ENCODE measurements around the gene KRTAP3-1.
"Not testable (repeated sequence)": the region's sequence is repeated elsewhere in the genome, so short reads cannot be mapped to it uniquely, and the experiment has no call there.

The KRTAP3-1 gene

GRCh38 chr17:41009936-41010335 lies 1.0 kb upstream of the KRTAP3-1 start:
- no peaks in the 10 kb centered on the region for H3K9me3 ChIP-seq (ENCODE audit: low read depth, low read length)
- H3K27ac ChIP-seq = peak overlapping the region; percentile 56; the same call in 1 of the 2 replicates

GRCh38 chr17:41009301-41009760 lies 403 bp upstream of the KRTAP3-1 start:
- H3K9ac ChIP-seq (ENCODE audit: insufficient read length) = no peak overlapping the region
- H3K27ac ChIP-seq = peak overlapping the region; percentile 56; the same call in 1 of the 2 replicates
- no peaks in the 10 kb centered on the region for H3K9me3 ChIP-seq (ENCODE audit: low read depth, low read length)
- H3K36me3 ChIP-seq (ENCODE audit: insufficient read depth, low read length) = no peaks in the 10 kb centered on the region
- H3K4me3 ChIP-seq = no peak overlapping the region
- no peak for DNase-seq (ENCODE audit: low read depth, low spot score)
- TF ChIP-seq EZH2 (IDR thresholded peaks at IDR 0.05) (no peak), POLR2AphosphoS5 (IDR thresholded peaks at IDR 0.05; ENCODE audit: borderline replicate concordance, low read depth, low read length) (no peak), FOXP2 (optimal IDR thresholded peaks at IDR 0.05; ENCODE audit: control extremely low read depth, extremely low read length, insufficient read depth) (no peak)

More at GRCh38 chr17:41009936-41010335, 1.0 kb upstream of the KRTAP3-1 start:
- Histone ChIP-seq H3K4me3 (no peak overlapping the region), H3K9ac (ENCODE audit: insufficient read length) (no peak overlapping the region), H3K36me3 (ENCODE audit: insufficient read depth, low read length) (no peaks in the 10 kb centered on the region)
- TF ChIP-seq POLR2AphosphoS5 (IDR thresholded peaks at IDR 0.05; ENCODE audit: borderline replicate concordance, low read depth, low read length) (no peak), FOXP2 (optimal IDR thresholded peaks at IDR 0.05; ENCODE audit: control extremely low read depth, extremely low read length, insufficient read depth) (no peak), EZH2 (IDR thresholded peaks at IDR 0.05) (no peak)
- no peak for DNase-seq (ENCODE audit: low read depth, low spot score)

- Histone ChIP-seq H3K36me3 (ENCODE audit: insufficient read depth, low read length) (no peaks in the 10 kb centered on the region), H3K9ac (ENCODE audit: insufficient read length) (no peak overlapping the region), H3K27ac (no peak overlapping the region), H3K9me3 (ENCODE audit: low read depth, low read length) (no peaks in the 10 kb centered on the region), H3K4me3 (no peak overlapping the region)
- DNase-seq (ENCODE audit: low read depth, low spot score) = no peak
- TF ChIP-seq EZH2 (IDR thresholded peaks at IDR 0.05) (no peak), FOXP2 (optimal IDR thresholded peaks at IDR 0.05; ENCODE audit: control extremely low read depth, extremely low read length, insufficient read depth) (no peak), POLR2AphosphoS5 (IDR thresholded peaks at IDR 0.05; ENCODE audit: borderline replicate concordance, low read depth, low read length) (no peak)
These were observed 4.5 kb downstream of the KRTAP3-1 start for GRCh38 chr17:41004397-41004796.

GRCh38 chr17:41003926-41004325 lies 5.0 kb downstream of the KRTAP3-1 start:
- H3K4me3 ChIP-seq = no peak overlapping the region
- no peak overlapping the region for H3K27ac ChIP-seq
- no peaks in the 10 kb centered on the region for H3K9me3 ChIP-seq (ENCODE audit: low read depth, low read length)
- no peaks in the 10 kb centered on the region for H3K36me3 ChIP-seq (ENCODE audit: insufficient read depth, low read length)
- DNase-seq (ENCODE audit: low read depth, low spot score) = no peak
- no peak for TF ChIP-seq EZH2 (IDR thresholded peaks at IDR 0.05)
- TF ChIP-seq POLR2AphosphoS5 (IDR thresholded peaks at IDR 0.05; ENCODE audit: borderline replicate concordance, low read depth, low read length) = no peak
- TF ChIP-seq FOXP2 (optimal IDR thresholded peaks at IDR 0.05; ENCODE audit: control extremely low read depth, extremely low read length, insufficient read depth) = no peak
- no peak overlapping the region for H3K9ac ChIP-seq (ENCODE audit: insufficient read length)

GRCh38 chr17:41002814-41003213 lies 6.1 kb downstream of the KRTAP3-1 start:
- Histone ChIP-seq H3K9me3 (ENCODE audit: low read depth, low read length) (no peaks in the 10 kb centered on the region), H3K9ac (ENCODE audit: insufficient read length) (no peak overlapping the region), H3K36me3 (ENCODE audit: insufficient read depth, low read length) (no peaks in the 10 kb centered on the region), H3K27ac (no peak overlapping the region), H3K4me3 (no peak overlapping the region)
- DNase-seq (ENCODE audit: low read depth, low spot score) = no peak
- TF ChIP-seq POLR2AphosphoS5 (IDR thresholded peaks at IDR 0.05; ENCODE audit: borderline replicate concordance, low read depth, low read length) (no peak), FOXP2 (optimal IDR thresholded peaks at IDR 0.05; ENCODE audit: control extremely low read depth, extremely low read length, insufficient read depth) (no peak), EZH2 (IDR thresholded peaks at IDR 0.05) (no peak)

GRCh38 chr17:41001795-41002194 lies 7.1 kb downstream of the KRTAP3-1 start:
- no peaks in the 10 kb centered on the region for H3K9me3 ChIP-seq (ENCODE audit: low read depth, low read length)
- no peak overlapping the region for H3K27ac ChIP-seq
- DNase-seq (ENCODE audit: low read depth, low spot score) = no peak
- H3K9ac ChIP-seq (ENCODE audit: insufficient read length) = no peak overlapping the region
- H3K4me3 ChIP-seq = no peak overlapping the region
- TF ChIP-seq FOXP2 (optimal IDR thresholded peaks at IDR 0.05; ENCODE audit: control extremely low read depth, extremely low read length, insufficient read depth) (no peak), POLR2AphosphoS5 (IDR thresholded peaks at IDR 0.05; ENCODE audit: borderline replicate concordance, low read depth, low read length) (no peak), EZH2 (IDR thresholded peaks at IDR 0.05) (no peak)
- H3K36me3 ChIP-seq (ENCODE audit: insufficient read depth, low read length) = no peaks in the 10 kb centered on the region

- not testable (repeated sequence) for DNase-seq (ENCODE audit: low read depth, low spot score); H3K9me3 ChIP-seq (ENCODE audit: low read depth, low read length); H3K9ac ChIP-seq (ENCODE audit: insufficient read length); H3K36me3 ChIP-seq (ENCODE audit: insufficient read depth, low read length); H3K27ac ChIP-seq; H3K4me3 ChIP-seq
These were observed 9.4 kb downstream of the KRTAP3-1 start, which contains the start of gene KRTAP3-2 for GRCh38 chr17:40999563-40999962. KRTAP3-2 (minus strand) TSS chr17:40999906; CDS start chr17:40999853, 53 bp downstream.

GRCh38 chr17:40997361-40997760 lies 11.6 kb downstream of the KRTAP3-1 start:
- Histone ChIP-seq H3K4me3 (no peak overlapping the region), H3K27ac (no peak overlapping the region), H3K9me3 (ENCODE audit: low read depth, low read length) (no peaks in the 10 kb centered on the region), H3K36me3 (ENCODE audit: insufficient read depth, low read length) (no peaks in the 10 kb centered on the region), H3K9ac (ENCODE audit: insufficient read length) (no peak overlapping the region)
- no peak for DNase-seq (ENCODE audit: low read depth, low spot score)
- TF ChIP-seq EZH2 (IDR thresholded peaks at IDR 0.05) (no peak), FOXP2 (optimal IDR thresholded peaks at IDR 0.05; ENCODE audit: control extremely low read depth, extremely low read length, insufficient read depth) (no peak), POLR2AphosphoS5 (IDR thresholded peaks at IDR 0.05; ENCODE audit: borderline replicate concordance, low read depth, low read length) (no peak)

- DNase-seq (ENCODE audit: low read depth, low spot score) = no peak
- Histone ChIP-seq H3K36me3 (ENCODE audit: insufficient read depth, low read length) (no peaks in the 10 kb centered on the region), H3K27ac (no peak overlapping the region), H3K4me3 (no peak overlapping the region), H3K9me3 (ENCODE audit: low read depth, low read length) (no peaks in the 10 kb centered on the region), H3K9ac (ENCODE audit: insufficient read length) (no peak overlapping the region)
- TF ChIP-seq POLR2AphosphoS5 (IDR thresholded peaks at IDR 0.05; ENCODE audit: borderline replicate concordance, low read depth, low read length) = no peak
- no peak for TF ChIP-seq FOXP2 (optimal IDR thresholded peaks at IDR 0.05; ENCODE audit: control extremely low read depth, extremely low read length, insufficient read depth)
- no peak for TF ChIP-seq EZH2 (IDR thresholded peaks at IDR 0.05)
These were observed 12.1 kb downstream of the KRTAP3-1 start for GRCh38 chr17:40996829-40997228.

Data from SK-N-MC (cell line).